HepG2 (cell line): Measurements from ENCODE around the gene HDAC8. TPM values are rescaled to one million over a fixed set of nuclear protein-coding genes. Genes with fewer than 3 reads are reported as not detected.

ENCODE experiments used
- ATAC-seq: fragments of 200-7000 bp; cut with Tn5 transposase; 3 replicates; pipeline ENCODE4 v1.9.1; 2020; ENCODE audit warnings: mild to moderate bottlenecking, moderate library complexity
- BruUV-seq: library from RNA; stranded (reverse); fragments of 400-500 nt; replicated peaks from 2 replicates; lab custom pipeline; 2021; lab: Mats Ljungman, UMichigan
- CTCF ChIA-PET: fragments of 300-600 bp; formaldehyde crosslinking; extraction: SDS; loops from one replicate; lab custom pipeline; 2021; ENCODE audit warnings: low total read pairs, inconsistent platforms, low intra/inter-chr PET ratio; lab: Yijun Ruan, JAX
- POLR2A ChIA-PET: fragments of 350-600 bp; sonication (Branson Sonifier 250); formaldehyde crosslinking; loops from one replicate; lab custom pipeline; 2020; ENCODE audit warnings: antibody characterized with exemption, inconsistent platforms; lab: Yijun Ruan, JAX
- DNase-seq: peaks from one replicate; pipeline ENCODE4 v3.0.0-alpha.2; 2015; ENCODE audit warnings: low spot score
- FAIRE-seq: peaks from 3 replicates; lab custom pipeline; 2011; peaks lifted over from hg19 to GRCh38; lab: Jason Lieb, UNC
- H2AFZ ChIP-seq: one replicate; pipeline ENCODE4 v1.6.1; 2011; ENCODE audit warnings: low read length, inconsistent platforms
- H3K27ac ChIP-seq: fragments of 300-600 bp; 3 replicates; pipeline ENCODE4 v1.8.0; 2011; ENCODE audit warnings: mixed run types, mild to moderate bottlenecking, mixed read lengths, low read length, inconsistent platforms; ENCODE audit not compliant: insufficient read depth; ENCODE audit errors: extremely low read length
- H3K27me3 ChIP-seq, 2 experiments: fragments of 200-600 bp in 1 of 2; 2 replicates in 1 of 2; 3 replicates in 1 of 2; pipeline versions ENCODE4 v1.6.0 to v1.8.0; 2011; ENCODE audit warnings: low read length in 2 of 2, mild to moderate bottlenecking in 2 of 2, moderate library complexity in 2 of 2, inconsistent platforms in 1 of 2; ENCODE audit not compliant: insufficient read depth in 2 of 2, control insufficient read depth in 1 of 2
- H3K36me3 ChIP-seq, 2 experiments: fragments of 200-600 bp in 1 of 2; replicated peaks in 1 of 2; 2 replicates in 1 of 2; 3 replicates in 1 of 2; pipeline versions ENCODE4 v1.5.1 to v1.8.0; 2011; ENCODE audit warnings: low read length in 2 of 2, inconsistent platforms in 1 of 2; ENCODE audit not compliant: insufficient read depth in 2 of 2, control insufficient read depth in 1 of 2
- H3K4me1 ChIP-seq: 2 replicates; pipeline ENCODE4 v1.5.1; 2012; ENCODE audit warnings: low read length, inconsistent platforms; ENCODE audit not compliant: insufficient read depth
- H3K4me2 ChIP-seq: 2 replicates; pipeline ENCODE4 v1.6.0; 2011; ENCODE audit warnings: low read depth, low read length, inconsistent platforms
- H3K4me3 ChIP-seq, 3 experiments: fragments of 200-600 bp in 1 of 3; sonication (generic), shearing (Covaris generic) in 1 of 3; replicated peaks in 1 of 3; 2 replicates each; pipeline ENCODE4 v1.5.1; 2011 to 2016; ENCODE audit warnings: low read length in 3 of 3, inconsistent platforms in 2 of 3, low read depth in 2 of 3, mild to moderate bottlenecking in 2 of 3, control low read depth in 1 of 3, mixed read lengths in 1 of 3; ENCODE audit not compliant: insufficient read depth in 1 of 3
- H3K79me2 ChIP-seq: one replicate; pipeline ENCODE4 v1.6.1; 2011; ENCODE audit warnings: low read length, inconsistent platforms; ENCODE audit not compliant: insufficient read depth
- H3K9ac ChIP-seq: 2 replicates; pipeline ENCODE4 v1.6.0; 2011; ENCODE audit warnings: mild to moderate bottlenecking, low read depth, low read length, inconsistent platforms; ENCODE audit not compliant: insufficient read depth
- H3K9me3 ChIP-seq: 2 replicates; pipeline ENCODE4 v1.5.1; 2012; ENCODE audit warnings: mild to moderate bottlenecking, low read length
- H4K20me1 ChIP-seq: 2 replicates; pipeline ENCODE4 v1.6.0; 2011; ENCODE audit warnings: inconsistent platforms, mild to moderate bottlenecking, low read length, moderate library complexity; ENCODE audit not compliant: insufficient read depth
- CHD4 ChIP-seq: fragments of 200-600 bp; sonication (generic); IDR thresholded peaks from 2 replicates; pipeline ENCODE4 v1.7.0; 2017; ENCODE audit warnings: mild to moderate bottlenecking, low read length, borderline replicate concordance
- FOXP1 ChIP-seq, 2 experiments: fragments of 450-650 bp in 1 of 2; IDR thresholded peaks; 2 replicates each; pipeline ENCODE4 v1.6.1; 2017 to 2018; ENCODE audit warnings: antibody characterized with exemption in 1 of 2
- GMEB2 ChIP-seq: IDR thresholded peaks from 2 replicates; pipeline ENCODE4 v1.6.1; 2016; ENCODE audit warnings: missing biosample characterization, missing genetic modification reagents, low read depth
- HDAC2 ChIP-seq: sonication (generic); formaldehyde crosslinking; IDR thresholded peaks from 2 replicates; pipeline ENCODE4 v1.4.0; 2020; ENCODE audit warnings: missing genetic modification reagents
- HNRNPH1 ChIP-seq: fragments of 200-400 bp; formaldehyde crosslinking; optimal IDR thresholded peaks from 2 replicates; pipeline ENCODE3; 2017; ENCODE audit warnings: mild to moderate bottlenecking, low read depth, low read length
- IRF2 ChIP-seq: IDR thresholded peaks from 2 replicates; pipeline ENCODE4 v1.6.1; 2018; ENCODE audit warnings: missing genetic modification reagents, missing compliant biosample characterization
- KDM5A ChIP-seq: fragments of 200-600 bp; sonication (generic); IDR thresholded peaks from 2 replicates; pipeline ENCODE4 v1.7.0; 2018; ENCODE audit warnings: antibody characterized with exemption, mild to moderate bottlenecking, low read length, borderline replicate concordance
- MEF2D ChIP-seq: sonication (generic); formaldehyde crosslinking; IDR thresholded peaks from 2 replicates; pipeline ENCODE4 v1.5.1; 2020; ENCODE audit warnings: mild to moderate bottlenecking, missing genetic modification reagents
- MZF1 ChIP-seq: sonication (generic); formaldehyde crosslinking; IDR thresholded peaks from 2 replicates; pipeline ENCODE4 v1.8.1; 2023; ENCODE audit warnings: mild to moderate bottlenecking, missing genetic modification reagents, borderline replicate concordance
- NCOA2 ChIP-seq: sonication (generic); formaldehyde crosslinking; IDR thresholded peaks from 2 replicates; pipeline ENCODE4 v1.8.0; 2022; ENCODE audit warnings: inconsistent platforms
- NCOA5 ChIP-seq: sonication (generic); formaldehyde crosslinking; IDR thresholded peaks from 2 replicates; pipeline ENCODE4 v1.4.0; 2020; ENCODE audit warnings: missing genetic modification reagents
- PRPF4 ChIP-seq: fragments of 200-400 bp; formaldehyde crosslinking; IDR thresholded peaks from 2 replicates; pipeline ENCODE4 v1.6.1; 2016; ENCODE audit warnings: low read length, low read depth; ENCODE audit not compliant: poor library complexity, severe bottlenecking
- RAD51 ChIP-seq: fragments of 450-650 bp; IDR thresholded peaks from 2 replicates; pipeline ENCODE4 v1.6.1; 2016; ENCODE audit warnings: borderline replicate concordance
- SOX5 ChIP-seq: IDR thresholded peaks from 2 replicates; pipeline ENCODE4 v1.6.1; 2016; ENCODE audit warnings: borderline replicate concordance
- ZNF792 ChIP-seq: IDR thresholded peaks from 2 replicates; pipeline ENCODE4 v1.6.1; 2016
- ZSCAN20 ChIP-seq: sonication (generic); formaldehyde crosslinking; IDR thresholded peaks from 2 replicates; pipeline ENCODE4 v1.4.0; 2020; ENCODE audit warnings: missing genetic modification reagents, mild to moderate bottlenecking, borderline replicate concordance
- WGBS: methylation state at CpG from one replicate; pipeline ENCODE4 v1.1.6; 2017; ENCODE audit warnings: low lambda C conversion rate; 5-methylcytosine and 5-hydroxymethylcytosine counted together
- in situ Hi-C: cut with HindIII; loops from 2 replicates; pipeline ENCODE4 v1.10.0; 2017; ENCODE audit warnings: low pct_unique_long_range_greater_than_20kb; ENCODE audit not compliant: extremely low pct_ligation_motif_present
- intact Hi-C: fragments of 100-400 bp; cut with micrococcal nuclease; formaldehyde crosslinking; loops from one replicate; pipeline ENCODE4 v1.10.0; 2022; ENCODE audit not compliant: unreplicated experiment
- polyA plus RNA-seq, 8 experiments: library from polyadenylated mRNA; depleted of rRNA in 3 of 8; stranded (reverse) in 7 of 8; unstranded in 1 of 8; fragments of >200 nt; fragmentation: Illumina TruSeq in 4 of 8; extraction: Trizol in 4 of 8; gene quantifications; 2 replicates each; pipeline versions ENCODE4 v1.2.1 to v1.2.3, GENCODE V29; 2011 to 2016; ENCODE audit warnings: low read depth in 4 of 8, missing spikeins in 1 of 8, mixed read lengths in 1 of 8; ENCODE audit not compliant: insufficient read depth in 1 of 8
- total RNA-seq, 5 experiments: library from RNA; depleted of rRNA; stranded (reverse); fragments of >200 nt; fragmentation: Illumina TruSeq; extraction: Trizol; gene quantifications; 2 replicates each; pipeline ENCODE4 v1.2.3, GENCODE V29; 2016; ENCODE audit warnings: low read depth in 1 of 5

HDAC8 gene
- total and polyA plus RNA-seq, 2 of the 13 experiments (the other 11 are each of a cell fraction or from before 2014, with no cell fraction given), result 13.7 to 28.6 TPM

GRCh38 chrX:72348247-72348979, 224.2 kb downstream of the HDAC8 start (continued):
- TF ChIP-seq SOX5 (no peak), GMEB2 (CRISPR knock-in tag) (no peak), ZNF792 (CRISPR knock-in tag) (no peak), ZSCAN20 (CRISPR knock-in tag) (no peak), CHD4 (no peak), RAD51 (no peak), HNRNPH1 (no peak), FOXP1 (IDR thresholded peaks at IDR 0.05) (no peak), FOXP1 (CRISPR knock-in tag; IDR thresholded peaks at IDR 0.05) (no peak)

- no peaks in the 10 kb centered on the region for H3K27me3 ChIP-seq
- no peaks in the 10 kb centered on the region for H3K9me3 ChIP-seq
- TF ChIP-seq KDM5A, result no peak
- TF ChIP-seq NCOA2 (CRISPR knock-in tag), result no peak
- TF ChIP-seq PRPF4, result no peak
- no peak for TF ChIP-seq IRF2 (CRISPR knock-in tag)
- TF ChIP-seq NCOA5 (CRISPR knock-in tag), result no peak
- TF ChIP-seq MEF2D, result no peak
- no peak for TF ChIP-seq HDAC2 (CRISPR knock-in tag)
- no peak for TF ChIP-seq MZF1 (CRISPR knock-in tag)
- no peak overlapping the region for H3K9ac ChIP-seq
- WGBS, result 60% methylated on average over 1 of the region's 2 CpGs
- no peak overlapping the region for H3K4me3 ChIP-seq
- ATAC-seq (no peak), FAIRE-seq (no peak), DNase-seq (no peak)
- BruUV-seq, result no TSS peak
- no peaks in the 10 kb centered on the region for H3K36me3 ChIP-seq
- in situ Hi-C loops, result no loop called here
- POLR2A ChIA-PET, result no interaction called here
- no peaks in the 10 kb centered on the region for H3K4me1 ChIP-seq
- intact Hi-C loops, result no loop called here
- H3K27ac ChIP-seq, result no peak overlapping the region
- no peaks in the 10 kb centered on the region for H4K20me1 ChIP-seq
- CTCF ChIA-PET, result no interaction called here
- H2AFZ ChIP-seq, result no peak overlapping the region
- H3K79me2 ChIP-seq, result no peaks in the 10 kb centered on the region
- H3K4me2 ChIP-seq, result no peak overlapping the region
Observed at GRCh38 chrX:72347366-72347765, 225.3 kb downstream of the HDAC8 start.
